ENCODE measurements around the gene BAIAP2. TPM values are rescaled to one million over a fixed set of nuclear protein-coding genes. Genes with fewer than 3 reads are reported as not detected.

The BAIAP2 gene
- total and polyA plus RNA-seq, 7 donors, result 6.5 to 52.3 (median 32.6) TPM

GRCh38 chr17:81158688-81159590 lies 124.0 kb downstream of the BAIAP2 start:
- Histone ChIP-seq H3K27ac (no peak overlapping the region), H3K9me3 (no peaks in the 10 kb centered on the region), H3K4me1 (no peaks in the 10 kb centered on the region), H3K36me3 (no peaks in the 10 kb centered on the region), H3K27me3 (peaks cover 0 to 11% (median 0%) of the 10 kb centered on the region in 3 donors), H3K4me3 (no peak overlapping the region)
- no peak for DNase-seq
- TF ChIP-seq POLR2A (IDR thresholded peaks at IDR 0.05) (no peak), CTCF (IDR thresholded peaks at IDR 0.05) (no peak), POLR2AphosphoS5 (IDR thresholded peaks at IDR 0.05) (no peak), EP300 (IDR thresholded peaks at IDR 0.05) (no peak)
- intact Hi-C loops (cut with DNase I), result no loop called here
- WGBS, 2 donors, result 87 to 90% methylated on average over 43 of the region's 43 CpGs

GRCh38 chr17:81159611-81160265 lies 124.8 kb downstream of the BAIAP2 start:
- no peaks in the 10 kb centered on the region for H3K4me1 ChIP-seq
- H3K4me3 ChIP-seq, result peak overlapping the region in 3 of 4 donors; percentile 14 to 33 (median 30)
- H3K36me3 ChIP-seq, result no peaks in the 10 kb centered on the region
- H3K9me3 ChIP-seq, result no peaks in the 10 kb centered on the region
- no peak for TF ChIP-seq POLR2A (IDR thresholded peaks at IDR 0.05)
- TF ChIP-seq POLR2AphosphoS5 (IDR thresholded peaks at IDR 0.05), result no peak
- TF ChIP-seq CTCF (IDR thresholded peaks at IDR 0.05), result no peak
- TF ChIP-seq EP300 (IDR thresholded peaks at IDR 0.05), result no peak
- 63 to 68% methylated on average over 25 of the region's 25 CpGs for WGBS, 2 donors
- H3K27me3 ChIP-seq, result peaks cover 0 to 13% (median 0%) of the 10 kb centered on the region in 3 donors
- intact Hi-C loops (cut with DNase I), result no loop called here
- no peak overlapping the region for H3K27ac ChIP-seq
- DNase-seq, result no peak

- DNase-seq, result peak; percentile 71
- H3K27ac ChIP-seq, result no peak overlapping the region
Observed at GRCh38 chr17:81160306-81160705, 125.4 kb downstream of the BAIAP2 start.

GRCh38 chr17:81160747-81161453 lies 125.9 kb downstream of the BAIAP2 start:
- Histone ChIP-seq H3K4me3 (no peak overlapping the region), H3K36me3 (no peaks in the 10 kb centered on the region), H3K27ac (no peak overlapping the region), H3K4me1 (peaks cover 0 to 5% (median 4%) of the 10 kb centered on the region in 4 donors), H3K27me3 (peaks cover 0 to 19% (median 4%) of the 10 kb centered on the region in 3 donors), H3K9me3 (no peaks in the 10 kb centered on the region)
- no peak for DNase-seq
- intact Hi-C loops (cut with DNase I), result no loop called here
- 51 to 72% methylated on average over 32 of the region's 32 CpGs for WGBS, 2 donors
- TF ChIP-seq POLR2A (IDR thresholded peaks at IDR 0.05), result no peak
- TF ChIP-seq EP300 (IDR thresholded peaks at IDR 0.05), result no peak
- no peak for TF ChIP-seq CTCF (IDR thresholded peaks at IDR 0.05)
- TF ChIP-seq POLR2AphosphoS5 (IDR thresholded peaks at IDR 0.05), result no peak

More at GRCh38 chr17:81160306-81160705, 125.4 kb downstream of the BAIAP2 start:
- TF ChIP-seq POLR2AphosphoS5 (IDR thresholded peaks at IDR 0.05) (peak in 1 of 4 donors; percentile 12), CTCF (IDR thresholded peaks at IDR 0.05) (no peak)
- H3K36me3 ChIP-seq, result no peaks in the 10 kb centered on the region
- intact Hi-C loops (cut with DNase I), result no loop called here
- H3K9me3 ChIP-seq, result no peaks in the 10 kb centered on the region
- WGBS, 2 donors, result 34 to 46% methylated on average over 28 of the region's 28 CpGs
- H3K4me3 ChIP-seq, result peak overlapping the region in 3 of 4 donors; percentile 14 to 33 (median 30)
- peaks cover 0 to 14% (median 0%) of the 10 kb centered on the region in 3 donors for H3K27me3 ChIP-seq
- H3K4me1 ChIP-seq, result peaks cover 0 to under 1% (median 0%) of the 10 kb centered on the region in 4 donors
